ENCODE data around the gene COX5B.
"Not testable (repeated sequence)": the region's sequence is repeated elsewhere in the genome, so short reads cannot be mapped to it uniquely, and the experiment has no call there.

The COX5B gene

DNA sequence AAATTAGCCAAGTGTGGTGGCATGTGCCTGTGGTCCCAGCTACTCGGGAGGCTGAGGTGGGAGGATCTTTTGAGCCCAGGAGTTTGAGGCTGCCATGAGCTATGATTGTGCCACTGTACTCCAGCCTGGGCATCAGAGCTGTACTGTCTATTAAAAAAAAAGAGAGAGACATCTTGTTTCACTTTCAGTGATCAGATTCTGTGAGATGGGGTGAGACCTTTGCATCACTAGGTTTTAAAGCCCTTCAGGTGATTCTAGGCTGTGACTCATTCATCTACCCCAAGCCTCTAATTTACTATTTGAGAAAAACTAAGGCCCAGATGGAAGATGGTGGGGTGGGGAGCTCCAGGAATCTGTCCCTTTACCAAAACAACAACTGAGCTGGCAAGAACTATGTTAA, 30.8 kb downstream of the COX5B start:
- H3K9me3 ChIP-seq (ENCODE audit: control insufficient read depth, insufficient read depth, low read depth, low read length): no peaks in the 10 kb centered on the region
- no peaks in the 10 kb centered on the region for H3K4me1 ChIP-seq (ENCODE audit: control insufficient read depth, insufficient read depth, low read length)
- ChIA-PET POLR2A (no interaction called here), CTCF (interaction anchor here (1.4 kb wide), 1 partner anchor 33 kb away, joined by 5 read pairs; no protein-coding TSS in a partner anchor)
- no peak overlapping the region for H3K27ac ChIP-seq (ENCODE audit: extremely low read depth, low read depth, low read length)
- H3K36me3 ChIP-seq (ENCODE audit: control insufficient read depth in 2 of 2, insufficient read depth in 1 of 2, low read length in 2 of 2): no peaks in the 10 kb centered on the region
- H3K4me3 ChIP-seq (ENCODE audit: low read depth, low read length): no peak overlapping the region
- TF ChIP-seq ZNF23 (tag by site-specific recombination; IDR thresholded peaks at IDR 0.05; ENCODE audit: borderline replicate concordance): no peak
- no peak for TF ChIP-seq ZNF768 (tag by site-specific recombination; IDR thresholded peaks at IDR 0.05)

DNA sequence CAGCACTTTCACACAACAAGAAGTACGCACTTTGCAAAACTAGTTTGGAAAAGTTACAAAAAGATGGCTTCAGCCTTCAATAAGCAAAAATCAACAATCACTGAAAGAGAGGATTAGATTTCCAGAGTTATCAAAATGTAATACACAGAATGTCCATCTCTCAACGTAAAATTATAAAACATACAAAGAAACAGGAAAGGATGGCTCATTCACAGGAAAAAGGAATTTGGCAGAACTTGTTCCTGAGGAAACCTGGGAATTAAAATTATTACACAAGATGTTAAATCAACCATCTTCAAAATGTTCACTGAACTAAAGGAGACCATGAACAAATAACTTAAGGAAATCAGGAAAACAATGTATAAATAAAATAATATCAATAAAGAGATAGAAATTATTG, 31.6 kb downstream of the COX5B start:
- H3K9me3 ChIP-seq (ENCODE audit: control insufficient read depth, insufficient read depth, low read depth, low read length): no peaks in the 10 kb centered on the region
- ChIA-PET CTCF (interaction anchor here (1.4 kb wide), 1 partner anchor 32 kb away, joined by 5 read pairs; no protein-coding TSS in a partner anchor), POLR2A (no interaction called here)
- TF ChIP-seq SCRT1 (tag by site-specific recombination; IDR thresholded peaks at IDR 0.05; ENCODE audit: borderline replicate concordance) (no peak), ZNF292 (tag by site-specific recombination; IDR thresholded peaks at IDR 0.05; ENCODE audit: borderline replicate concordance, low read depth) (no peak), ZIC2 (tag by site-specific recombination; IDR thresholded peaks at IDR 0.05) (no peak), ZNF560 (tag by site-specific recombination; IDR thresholded peaks at IDR 0.05; ENCODE audit: borderline replicate concordance) (no peak), ZNF133 (tag by site-specific recombination; IDR thresholded peaks at IDR 0.05) (no peak), ZNF391 (tag by site-specific recombination; IDR thresholded peaks at IDR 0.05; ENCODE audit: borderline replicate concordance, low read depth) (no peak)
- TF ChIP-seq, protein P1, sequence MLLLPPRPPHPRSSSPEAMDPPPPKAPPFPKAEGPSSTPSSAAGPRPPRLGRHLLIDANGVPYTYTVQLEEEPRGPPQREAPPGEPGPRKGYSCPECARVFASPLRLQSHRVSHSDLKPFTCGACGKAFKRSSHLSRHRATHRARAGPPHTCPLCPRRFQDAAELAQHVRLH (tag by site-specific recombination; IDR thresholded peaks at IDR 0.05): no peak
- TF ChIP-seq, protein P2, sequence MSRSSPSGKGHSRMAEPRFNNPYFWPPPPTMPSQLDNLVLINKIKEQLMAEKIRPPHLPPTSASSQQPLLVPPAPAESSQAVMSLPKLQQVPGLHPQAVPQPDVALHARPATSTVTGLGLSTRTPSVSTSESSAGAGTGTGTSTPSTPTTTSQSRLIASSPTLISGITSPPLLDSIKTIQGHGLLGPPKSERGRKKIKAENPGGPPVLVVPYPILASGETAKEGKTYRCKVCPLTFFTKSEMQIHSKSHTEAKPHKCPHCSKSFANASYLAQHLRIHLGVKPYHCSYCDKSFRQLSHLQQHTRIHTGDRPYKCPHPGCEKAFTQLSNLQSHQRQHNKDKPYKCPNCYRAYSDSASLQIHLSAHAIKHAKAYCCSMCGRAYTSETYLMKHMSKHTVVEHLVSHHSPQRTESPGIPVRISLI (tag by site-specific recombination; IDR thresholded peaks at IDR 0.05): no peak
- TF ChIP-seq, protein P3, sequence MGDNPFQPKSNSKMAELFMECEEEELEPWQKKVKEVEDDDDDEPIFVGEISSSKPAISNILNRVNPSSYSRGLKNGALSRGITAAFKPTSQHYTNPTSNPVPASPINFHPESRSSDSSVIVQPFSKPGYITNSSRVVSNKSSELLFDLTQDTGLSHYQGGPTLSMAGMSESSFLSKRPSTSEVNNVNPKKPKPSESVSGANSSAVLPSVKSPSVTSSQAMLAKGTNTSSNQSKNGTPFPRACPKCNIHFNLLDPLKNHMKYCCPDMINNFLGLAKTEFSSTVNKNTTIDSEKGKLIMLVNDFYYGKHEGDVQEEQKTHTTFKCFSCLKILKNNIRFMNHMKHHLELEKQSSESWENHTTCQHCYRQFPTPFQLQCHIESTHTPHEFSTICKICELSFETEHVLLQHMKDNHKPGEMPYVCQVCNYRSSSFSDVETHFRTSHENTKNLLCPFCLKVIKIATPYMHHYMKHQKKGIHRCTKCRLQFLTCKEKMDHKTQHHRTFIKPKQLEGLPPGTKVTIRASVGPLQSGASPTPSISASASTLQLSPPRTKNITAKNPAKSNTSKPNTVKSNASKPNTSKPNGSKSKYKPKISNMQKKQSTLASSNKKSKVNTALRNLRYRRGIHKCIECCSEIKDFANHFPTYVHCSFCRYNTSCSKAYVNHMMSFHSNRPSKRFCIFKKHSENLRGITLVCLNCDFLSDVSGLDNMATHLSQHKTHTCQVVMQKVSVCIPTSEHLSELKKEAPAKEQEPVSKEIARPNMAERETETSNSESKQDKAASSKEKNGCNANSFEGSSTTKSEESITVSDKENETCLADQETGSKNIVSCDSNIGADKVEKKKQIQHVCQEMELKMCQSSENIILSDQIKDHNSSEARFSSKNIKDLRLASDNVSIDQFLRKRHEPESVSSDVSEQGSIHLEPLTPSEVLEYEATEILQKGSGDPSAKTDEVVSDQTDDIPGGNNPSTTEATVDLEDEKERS (tag by site-specific recombination; IDR thresholded peaks at IDR 0.05): no peak
- H3K36me3 ChIP-seq (ENCODE audit: control insufficient read depth in 2 of 2, insufficient read depth in 1 of 2, low read length in 2 of 2): no peaks in the 10 kb centered on the region
- H3K4me3 ChIP-seq (ENCODE audit: low read depth, low read length): no peak overlapping the region
- no peak overlapping the region for H3K27ac ChIP-seq (ENCODE audit: extremely low read depth, low read depth, low read length)
- no peaks in the 10 kb centered on the region for H3K4me1 ChIP-seq (ENCODE audit: control insufficient read depth, insufficient read depth, low read length)

DNA sequence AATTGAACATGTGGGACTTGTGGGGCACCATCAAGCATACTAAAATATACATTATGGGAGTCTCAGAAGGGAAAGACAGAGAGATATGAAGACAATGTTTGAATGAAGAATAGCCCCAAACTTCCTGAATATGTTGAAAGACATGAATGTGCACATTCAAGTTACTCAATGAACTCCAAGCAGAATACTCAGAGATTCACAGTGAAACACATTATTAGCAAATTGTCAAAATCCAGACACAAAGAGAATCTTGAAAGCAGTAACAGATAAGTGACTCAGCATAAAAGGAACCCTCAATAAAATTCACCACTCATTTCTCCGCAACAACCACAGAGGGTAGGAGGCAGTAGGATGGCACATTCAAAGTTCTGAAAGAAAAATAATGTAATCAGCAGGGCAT, 32.4 kb downstream of the COX5B start:
- ChIA-PET POLR2A (no interaction called here), CTCF (interaction anchor here (0.7 to 2.5 kb wide), 2 partner anchors 19 to 20 kb away, joined by 3 to 7 read pairs; no protein-coding TSS in a partner anchor)
- H3K9me3 ChIP-seq (ENCODE audit: control insufficient read depth, insufficient read depth, low read depth, low read length): no peaks in the 10 kb centered on the region
- H3K4me3 ChIP-seq (ENCODE audit: low read depth, low read length): no peak overlapping the region
- H3K36me3 ChIP-seq (ENCODE audit: control insufficient read depth in 2 of 2, insufficient read depth in 1 of 2, low read length in 2 of 2): no peaks in the 10 kb centered on the region
- H3K4me1 ChIP-seq (ENCODE audit: control insufficient read depth, insufficient read depth, low read length): no peaks in the 10 kb centered on the region
- TF ChIP-seq ZNF394 (tag by site-specific recombination; IDR thresholded peaks at IDR 0.05; ENCODE audit: borderline replicate concordance) (no peak), ZNF558 (tag by site-specific recombination; IDR thresholded peaks at IDR 0.05) (peak; percentile 92)
- no peak overlapping the region for H3K27ac ChIP-seq (ENCODE audit: extremely low read depth, low read depth, low read length)

DNA sequence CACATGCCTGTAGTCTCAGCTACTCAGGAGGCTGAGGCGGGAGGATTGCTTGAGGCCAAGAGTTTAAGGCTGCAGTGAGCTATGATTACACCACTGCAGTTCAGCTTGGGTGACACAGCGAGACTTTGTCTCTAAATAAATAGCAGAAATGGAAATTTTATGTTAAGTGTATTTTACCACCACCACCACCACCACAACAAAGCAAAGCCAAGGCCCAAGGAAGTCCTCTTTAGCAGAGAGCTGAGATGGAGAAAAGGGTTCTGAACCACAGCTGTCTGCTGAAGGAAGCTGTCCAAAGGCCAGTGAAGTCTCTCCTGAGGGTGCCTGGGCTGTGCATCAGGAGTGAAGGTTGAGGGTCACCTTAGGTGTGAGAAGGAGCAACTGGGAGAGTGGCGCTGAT, 41.4 kb downstream of the COX5B start:
- H3K9me3 ChIP-seq (ENCODE audit: control insufficient read depth, insufficient read depth, low read depth, low read length); H3K4me1 ChIP-seq (ENCODE audit: control insufficient read depth, insufficient read depth, low read length); H3K4me3 ChIP-seq (ENCODE audit: low read depth, low read length); H3K36me3 ChIP-seq (ENCODE audit: control insufficient read depth in 2 of 2, insufficient read depth in 1 of 2, low read length in 2 of 2); CTCF ChIA-PET; H3K27ac ChIP-seq (ENCODE audit: extremely low read depth, low read depth, low read length); POLR2A ChIA-PET: not testable (repeated sequence)
